Activated naive CD8-positive, alpha-beta T cell treated with anti-CD3 and anti-CD28 coated beads for 36 hours (primary cell): ENCODE measurements around the gene PRDX2. TPM values are rescaled to one million over a fixed set of nuclear protein-coding genes. Genes with fewer than 3 reads are reported as not detected.
"Not testable (repeated sequence)": the region's sequence is repeated elsewhere in the genome, so short reads cannot be mapped to it uniquely, and the experiment has no call there.

Experiments used
- DNase-seq: peaks from one replicate; pipeline ENCODE4 v3.0.0; 2021
- H3K27ac Mint-ChIP-seq: one replicate; pipeline ENCODE4 v1.8.0; 2022; ENCODE audit warnings: mild to moderate bottlenecking, moderate library complexity, mixed read lengths
- H3K27me3 Mint-ChIP-seq: one replicate; pipeline ENCODE4 v1.8.0; 2022; ENCODE audit warnings: mild to moderate bottlenecking, mixed read lengths
- H3K36me3 Mint-ChIP-seq: one replicate; pipeline ENCODE4 v1.8.0; 2021; ENCODE audit warnings: mild to moderate bottlenecking, mixed read lengths
- H3K4me1 Mint-ChIP-seq: one replicate; pipeline ENCODE4 v1.8.0; 2021; ENCODE audit warnings: mixed read lengths
- H3K4me3 Mint-ChIP-seq: one replicate; pipeline ENCODE4 v1.8.0; 2022; ENCODE audit warnings: mild to moderate bottlenecking, moderate library complexity, mixed read lengths
- H3K9me3 Mint-ChIP-seq: one replicate; pipeline ENCODE4 v1.8.0; 2022; ENCODE audit warnings: mixed read lengths
- total RNA-seq, 2 experiments: library from RNA; stranded (reverse); gene quantifications; one replicate each; pipeline ENCODE4 v1.2.3, GENCODE V29; 2021

The PRDX2 gene
- total RNA-seq, 2 experiments from 2014 or later = 238 to 241 TPM

- no peaks in the 10 kb centered on the region for H3K9me3 Mint-ChIP-seq
- H3K4me1 Mint-ChIP-seq = peaks cover 22% of the 10 kb centered on the region
- peak; percentile 41 for DNase-seq
- H3K4me3 Mint-ChIP-seq = peak overlapping the region; percentile 91
- no peaks in the 10 kb centered on the region for H3K27me3 Mint-ChIP-seq
- peak overlapping the region; percentile 83 for H3K27ac Mint-ChIP-seq
- H3K36me3 Mint-ChIP-seq = peaks cover 11% of the 10 kb centered on the region
Observed at GRCh38 chr19:12800923-12801465, 606 bp downstream of the PRDX2 start.

DNA sequence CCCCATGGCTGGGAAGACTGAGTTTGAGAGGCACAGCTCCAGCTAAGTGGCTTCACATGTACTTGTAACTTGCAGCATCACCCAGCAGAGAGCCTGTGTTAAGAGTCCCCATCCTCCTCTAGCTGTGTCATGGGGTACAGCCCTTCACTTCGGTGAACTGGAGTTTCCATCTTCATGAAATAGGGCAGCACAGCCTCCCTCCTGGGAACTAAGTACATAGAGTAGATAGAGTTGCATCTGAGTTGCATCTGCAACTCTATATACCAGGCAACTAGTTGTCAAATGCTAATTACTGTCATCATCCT is 1.2 kb downstream of the PRDX2 start:
- DNase-seq = no peak
- Mint-ChIP-seq H3K4me1 (peaks cover 25% of the 10 kb centered on the region), H3K27ac (no peak overlapping the region), H3K27me3 (no peaks in the 10 kb centered on the region), H3K9me3 (no peaks in the 10 kb centered on the region), H3K4me3 (peak overlapping the region; percentile 91), H3K36me3 (peaks cover 11% of the 10 kb centered on the region)

GRCh38 chr19:12799742-12800465 is 1.7 kb downstream of the PRDX2 start:
- DNase-seq = no peak
- peaks cover 11% of the 10 kb centered on the region for H3K36me3 Mint-ChIP-seq
- peak overlapping the region; percentile 91 for H3K4me3 Mint-ChIP-seq
- no peaks in the 10 kb centered on the region for H3K27me3 Mint-ChIP-seq
- H3K4me1 Mint-ChIP-seq = peaks cover 27% of the 10 kb centered on the region
- no peaks in the 10 kb centered on the region for H3K9me3 Mint-ChIP-seq
- H3K27ac Mint-ChIP-seq = no peak overlapping the region

DNA sequence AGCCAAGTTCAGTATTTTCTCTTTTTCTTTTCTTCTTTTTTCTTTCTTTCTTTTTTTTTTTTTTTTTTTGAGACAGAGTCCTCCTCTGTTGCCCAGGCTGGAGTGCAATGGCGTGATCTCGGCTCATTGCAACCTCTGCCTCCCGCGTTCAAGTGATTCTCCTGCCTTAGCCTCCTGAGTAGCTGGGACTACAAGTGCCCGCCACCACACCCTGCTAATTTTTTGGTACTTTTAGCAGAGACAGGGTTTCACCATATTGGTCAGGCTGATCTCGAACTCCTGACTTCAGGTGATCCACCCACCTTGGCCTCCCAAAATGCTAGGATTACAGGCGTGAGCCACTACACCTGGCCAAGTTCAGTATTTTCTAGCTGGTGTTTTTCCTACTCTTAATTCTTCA is 4.0 kb downstream of the PRDX2 start:
- not testable (repeated sequence) for H3K9me3 Mint-ChIP-seq, H3K27ac Mint-ChIP-seq, H3K27me3 Mint-ChIP-seq, H3K4me3 Mint-ChIP-seq, DNase-seq
- Mint-ChIP-seq H3K36me3 (peaks cover 24% of the 10 kb centered on the region), H3K4me1 (peaks cover 35% of the 10 kb centered on the region)

- Mint-ChIP-seq H3K27me3 (no peaks in the 10 kb centered on the region), H3K27ac (no peak overlapping the region), H3K4me3 (no peak overlapping the region), H3K9me3 (no peaks in the 10 kb centered on the region), H3K4me1 (peaks cover 31% of the 10 kb centered on the region), H3K36me3 (peaks cover 27% of the 10 kb centered on the region)
- no peak for DNase-seq
Observed at GRCh38 chr19:12797141-12797587, 4.4 kb downstream of the PRDX2 start.

DNA sequence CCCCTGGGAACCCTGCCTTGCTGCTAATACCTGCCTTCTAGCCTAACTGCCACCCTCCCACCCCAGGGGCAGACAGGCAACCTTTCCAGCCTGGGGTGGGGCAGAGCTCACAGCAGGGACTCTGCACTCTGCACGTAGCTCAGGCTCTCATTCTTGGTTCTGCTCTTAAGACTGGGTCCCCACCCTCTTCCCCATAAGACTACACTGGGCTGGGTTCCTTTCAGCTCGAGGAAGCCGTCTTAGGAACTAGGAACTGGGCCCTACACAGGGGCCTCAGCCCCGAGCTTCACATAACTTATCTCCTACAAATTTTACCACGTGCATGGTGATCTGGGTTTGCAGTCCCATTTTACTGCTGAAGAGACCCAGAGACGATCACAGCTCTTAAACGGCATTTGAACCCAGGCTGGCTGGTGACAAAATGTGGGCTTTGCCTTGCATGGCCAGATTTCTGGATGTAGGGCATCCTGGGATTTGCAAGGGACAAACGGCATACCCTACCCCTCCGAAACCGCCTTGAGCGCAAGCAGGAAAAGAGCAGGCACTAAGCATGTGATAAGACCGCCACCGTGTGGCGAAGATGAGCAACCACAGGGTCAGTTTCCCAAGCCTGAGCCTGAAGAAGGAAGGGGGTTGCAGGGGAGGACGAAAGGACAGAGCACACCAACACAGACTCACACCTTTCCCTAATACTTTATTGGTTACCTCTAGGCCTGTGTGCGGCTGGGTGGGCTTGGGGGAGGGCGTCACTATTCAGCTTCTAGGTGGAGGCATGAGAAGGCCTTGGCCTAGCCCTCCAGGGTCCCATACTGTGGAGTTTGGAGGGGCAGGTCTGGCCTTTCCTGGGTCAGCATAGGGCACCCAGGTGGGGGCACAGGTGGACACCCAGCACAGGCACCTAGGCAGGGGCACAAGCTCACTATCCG is 5.2 kb downstream of the PRDX2 start:
- no peaks in the 10 kb centered on the region for H3K27me3 Mint-ChIP-seq
- H3K36me3 Mint-ChIP-seq = peaks cover 31% of the 10 kb centered on the region
- DNase-seq = peak; percentile 71
- H3K4me3 Mint-ChIP-seq = peak overlapping the region; percentile 74
- no peaks in the 10 kb centered on the region for H3K9me3 Mint-ChIP-seq
- peaks cover 30% of the 10 kb centered on the region for H3K4me1 Mint-ChIP-seq
- peak overlapping the region; percentile 87 for H3K27ac Mint-ChIP-seq

GRCh38 chr19:12794971-12795381 is 6.6 kb downstream of the PRDX2 start:
- H3K9me3 Mint-ChIP-seq = no peaks in the 10 kb centered on the region
- peaks cover 23% of the 10 kb centered on the region for H3K36me3 Mint-ChIP-seq
- peak overlapping the region; percentile 94 for H3K27ac Mint-ChIP-seq
- DNase-seq = no peak
- H3K27me3 Mint-ChIP-seq = no peaks in the 10 kb centered on the region
- peak overlapping the region; percentile 80 for H3K4me3 Mint-ChIP-seq
- peaks cover 34% of the 10 kb centered on the region for H3K4me1 Mint-ChIP-seq

- Mint-ChIP-seq H3K27ac (peak overlapping the region; percentile 94), H3K27me3 (no peaks in the 10 kb centered on the region), H3K4me3 (peak overlapping the region; percentile 80), H3K4me1 (peaks cover 34% of the 10 kb centered on the region), H3K9me3 (no peaks in the 10 kb centered on the region), H3K36me3 (peaks cover 23% of the 10 kb centered on the region)
- no peak for DNase-seq
Observed at GRCh38 chr19:12794196-12794941, 7.2 kb downstream of the PRDX2 start.

- Mint-ChIP-seq H3K27me3 (no peaks in the 10 kb centered on the region), H3K9me3 (no peaks in the 10 kb centered on the region), H3K4me3 (peak overlapping the region; percentile 95), H3K27ac (peak overlapping the region; percentile 98), H3K36me3 (peaks cover 23% of the 10 kb centered on the region), H3K4me1 (peaks cover 41% of the 10 kb centered on the region)
- DNase-seq = peak; percentile 95
Observed at GRCh38 chr19:12793290-12794195, 8.1 kb downstream of the PRDX2 start.

DNA sequence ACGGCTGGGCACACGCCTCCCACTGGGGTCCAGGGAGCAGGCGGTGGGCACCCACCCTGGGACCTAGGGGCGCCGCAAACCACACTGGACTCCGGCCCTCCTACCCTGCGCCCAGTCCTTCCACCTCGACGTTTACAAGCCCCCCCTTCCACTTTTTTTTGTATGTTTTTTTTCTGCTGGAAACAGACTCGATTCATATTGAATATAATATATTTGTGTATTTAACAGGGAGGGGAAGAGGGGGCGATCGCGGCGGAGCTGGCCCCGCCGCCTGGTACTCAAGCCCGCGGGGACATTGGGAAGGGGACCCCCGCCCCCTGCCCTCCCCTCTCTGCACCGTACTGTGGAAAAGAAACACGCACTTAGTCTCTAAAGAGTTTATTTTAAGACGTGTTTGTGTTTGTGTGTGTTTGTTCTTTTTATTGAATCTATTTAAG is 8.7 kb downstream of the PRDX2 start:
- Mint-ChIP-seq H3K9me3 (no peaks in the 10 kb centered on the region), H3K4me1 (peaks cover 47% of the 10 kb centered on the region), H3K4me3 (peak overlapping the region; percentile 95), H3K27me3 (no peaks in the 10 kb centered on the region), H3K36me3 (peaks cover 23% of the 10 kb centered on the region), H3K27ac (peak overlapping the region; percentile 98)
- DNase-seq = no peak

DNA sequence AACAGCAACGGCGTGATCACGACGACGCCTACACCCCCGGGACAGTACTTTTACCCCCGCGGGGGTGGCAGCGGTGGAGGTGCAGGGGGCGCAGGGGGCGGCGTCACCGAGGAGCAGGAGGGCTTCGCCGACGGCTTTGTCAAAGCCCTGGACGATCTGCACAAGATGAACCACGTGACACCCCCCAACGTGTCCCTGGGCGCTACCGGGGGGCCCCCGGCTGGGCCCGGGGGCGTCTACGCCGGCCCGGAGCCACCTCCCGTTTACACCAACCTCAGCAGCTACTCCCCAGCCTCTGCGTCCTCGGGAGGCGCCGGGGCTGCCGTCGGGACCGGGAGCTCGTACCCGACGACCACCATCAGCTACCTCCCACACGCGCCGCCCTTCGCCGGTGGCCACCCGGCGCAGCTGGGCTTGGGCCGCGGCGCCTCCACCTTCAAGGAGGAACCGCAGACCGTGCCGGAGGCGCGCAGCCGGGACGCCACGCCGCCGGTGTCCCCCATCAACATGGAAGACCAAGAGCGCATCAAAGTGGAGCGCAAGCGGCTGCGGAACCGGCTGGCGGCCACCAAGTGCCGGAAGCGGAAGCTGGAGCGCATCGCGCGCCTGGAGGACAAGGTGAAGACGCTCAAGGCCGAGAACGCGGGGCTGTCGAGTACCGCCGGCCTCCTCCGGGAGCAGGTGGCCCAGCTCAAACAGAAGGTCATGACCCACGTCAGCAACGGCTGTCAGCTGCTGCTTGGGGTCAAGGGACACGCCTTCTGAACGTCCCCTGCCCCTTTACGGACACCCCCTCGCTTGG is 9.3 kb downstream of the PRDX2 start:
- Mint-ChIP-seq H3K4me3 (peak overlapping the region; percentile 95), H3K27me3 (no peaks in the 10 kb centered on the region), H3K9me3 (no peaks in the 10 kb centered on the region), H3K36me3 (peaks cover 23% of the 10 kb centered on the region), H3K4me1 (peaks cover 47% of the 10 kb centered on the region), H3K27ac (peak overlapping the region; percentile 98)
- peak; percentile 85 for DNase-seq

GRCh38 chr19:12791345-12792050 is 10.1 kb downstream of the PRDX2 start, which contains the start of gene JUNB:
Gene JUNB, plus strand, starts transcription at chr19:12791486. Its CDS starts 286 bp downstream, at chr19:12791772.
- Mint-ChIP-seq H3K27ac (peak within 1 kb of the TSS; percentile 98), H3K9me3 (no peaks in the 10 kb centered on the region), H3K4me3 (peak within 1 kb of the TSS; percentile 95), H3K4me1 (peaks cover 45% of the 10 kb centered on the region), H3K27me3 (no peaks in the 10 kb centered on the region), H3K36me3 (peaks cover 20% of the 10 kb centered on the region)
- peak; percentile 97 for DNase-seq
